DMS79 (cell line): ENCODE measurements around the gene TMEM170B.
"Not testable (repeated sequence)": the region's sequence is repeated elsewhere in the genome, so short reads cannot be mapped to it uniquely, and the experiment has no call there.

Source experiments
- DNase-seq: peaks from one replicate; lab custom pipeline; 2025; lab: John Stamatoyannopoulos, UW

TMEM170B gene

DNA sequence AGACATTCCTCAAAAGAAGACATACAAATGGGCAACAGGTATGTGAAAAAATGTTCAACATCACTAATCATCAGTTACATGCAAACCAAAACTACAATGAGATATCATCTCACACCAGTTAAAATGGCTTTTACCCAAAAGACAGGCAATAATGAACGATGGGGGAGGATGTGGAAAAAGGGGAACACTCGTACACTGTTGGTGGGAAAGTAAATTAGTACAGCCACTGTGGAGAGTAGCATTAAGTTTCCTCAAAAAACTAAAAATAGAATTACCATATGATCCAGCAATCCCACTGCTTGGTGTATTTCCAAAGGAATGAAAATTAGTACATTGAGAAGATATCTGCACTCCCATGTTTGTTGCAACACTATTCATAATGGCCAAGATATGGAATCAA is 8.6 kb upstream of the TMEM170B start:
- DNase-seq, result no peak

DNA sequence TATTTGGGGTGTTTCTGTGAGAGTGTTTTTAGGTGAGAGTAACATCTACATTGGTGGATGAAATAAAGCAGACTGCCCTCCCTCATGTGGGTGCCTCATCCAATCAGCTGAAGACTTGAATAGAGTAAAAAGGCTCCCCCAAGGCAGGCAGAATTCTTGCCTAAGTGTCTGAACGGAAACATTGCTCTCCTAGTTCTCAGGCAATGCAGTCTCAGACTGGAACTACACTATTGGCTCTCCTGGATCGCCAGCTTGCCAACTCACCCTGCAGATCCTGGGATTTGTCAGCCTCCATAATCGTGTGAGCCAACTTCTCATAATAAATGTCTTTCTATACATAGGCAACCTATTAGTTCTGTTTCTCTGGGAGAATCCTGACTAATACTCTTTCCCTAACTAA is 5.5 kb upstream of the TMEM170B start:
- no peak for DNase-seq

DNA sequence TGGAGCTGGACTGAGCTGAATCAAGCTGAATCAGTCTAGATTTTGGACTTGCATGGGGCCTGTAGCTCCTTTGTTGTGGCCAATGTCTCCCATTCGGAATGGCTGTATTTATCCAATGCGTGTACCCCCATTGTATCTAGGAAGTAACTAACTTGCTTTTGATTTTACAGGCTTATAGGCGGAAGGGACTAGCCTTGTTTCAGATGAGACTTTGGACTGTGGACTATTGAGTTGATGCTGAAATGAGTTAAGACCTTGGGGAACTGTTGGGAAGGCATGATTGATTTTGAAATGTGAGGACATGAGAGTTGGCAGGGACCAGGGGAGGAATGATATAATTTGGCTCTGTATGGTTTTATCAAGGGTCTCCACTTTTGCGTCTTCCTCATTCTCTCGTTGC is 3.0 kb upstream of the TMEM170B start:
- DNase-seq, result no peak

DNA sequence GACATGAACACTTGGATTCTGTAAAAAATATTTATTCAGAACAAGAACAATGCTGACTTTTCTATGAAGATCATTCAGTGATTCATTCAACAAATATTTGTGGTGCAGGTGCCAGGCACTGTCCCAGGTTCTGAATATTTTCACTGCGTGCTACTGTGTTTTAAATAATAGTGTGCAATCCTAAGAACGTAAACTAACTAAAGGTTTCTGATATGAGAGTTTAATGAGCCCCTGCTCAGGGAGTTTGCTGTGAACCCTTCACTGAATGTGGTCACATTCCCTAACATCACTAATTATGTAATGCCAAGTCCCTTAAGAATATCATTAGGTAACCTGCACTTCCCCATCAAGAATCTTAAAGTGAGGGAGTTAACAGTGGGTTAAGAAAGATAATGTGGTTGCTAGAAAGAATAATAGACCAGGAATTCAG is 1.7 kb upstream of the TMEM170B start:
- no peak for DNase-seq

DNA sequence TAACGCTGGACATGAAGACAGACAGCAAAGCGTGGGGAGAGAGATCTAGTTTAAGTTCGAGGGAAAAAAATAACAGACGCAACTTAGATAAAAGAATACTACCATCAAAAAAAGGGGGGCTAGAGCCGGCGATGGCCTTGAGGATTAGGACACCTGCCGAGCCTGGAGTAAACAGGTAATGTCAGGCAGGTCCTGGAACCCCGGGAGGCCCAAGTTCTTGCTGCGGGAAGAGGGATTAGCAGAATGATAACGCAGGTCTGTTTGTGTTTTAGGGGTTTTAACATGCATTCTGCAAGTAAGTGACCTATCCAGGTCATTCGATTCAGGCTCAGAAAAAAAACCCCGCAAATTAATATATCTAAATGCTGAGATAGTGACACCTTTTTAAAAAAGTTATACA is 754 bp upstream of the TMEM170B start:
- no peak for DNase-seq

DNA sequence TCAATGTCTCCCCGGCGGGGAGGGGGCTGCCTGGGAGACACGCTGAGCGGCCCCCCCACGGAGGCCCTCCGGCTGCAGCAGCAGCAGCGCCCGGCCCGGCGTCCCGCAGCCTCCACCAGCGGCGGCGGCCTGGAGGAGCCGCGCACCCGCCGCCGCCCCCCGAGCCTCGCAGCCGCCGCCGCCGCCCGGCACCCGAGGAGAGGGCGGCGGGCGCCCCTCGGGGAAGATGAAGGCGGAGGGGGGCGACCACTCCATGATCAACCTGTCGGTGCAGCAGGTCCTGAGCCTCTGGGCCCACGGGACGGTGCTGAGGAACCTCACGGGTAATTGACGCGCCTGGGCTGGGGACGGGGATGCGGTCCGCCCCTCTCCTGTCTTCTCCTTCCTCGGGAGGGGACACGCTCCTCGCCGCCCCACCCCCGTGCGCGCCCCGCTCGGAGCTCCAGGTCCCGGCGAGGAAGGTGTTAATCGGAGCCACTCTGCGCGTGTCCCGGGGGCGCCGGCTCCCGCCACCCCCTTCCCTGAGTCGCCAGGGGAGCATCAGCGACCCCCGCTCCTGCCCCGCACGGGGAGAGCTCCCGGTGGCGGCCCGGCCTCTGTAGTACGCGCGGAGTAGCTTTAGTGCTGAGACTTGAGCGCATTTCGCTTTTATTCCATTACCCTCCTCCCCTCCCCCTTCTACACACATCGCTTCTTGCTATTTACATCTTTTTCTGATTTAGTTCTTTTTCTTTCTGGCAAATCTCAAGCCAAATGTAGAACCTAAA is 686 bp downstream of the TMEM170B start:
- no peak for DNase-seq

DNA sequence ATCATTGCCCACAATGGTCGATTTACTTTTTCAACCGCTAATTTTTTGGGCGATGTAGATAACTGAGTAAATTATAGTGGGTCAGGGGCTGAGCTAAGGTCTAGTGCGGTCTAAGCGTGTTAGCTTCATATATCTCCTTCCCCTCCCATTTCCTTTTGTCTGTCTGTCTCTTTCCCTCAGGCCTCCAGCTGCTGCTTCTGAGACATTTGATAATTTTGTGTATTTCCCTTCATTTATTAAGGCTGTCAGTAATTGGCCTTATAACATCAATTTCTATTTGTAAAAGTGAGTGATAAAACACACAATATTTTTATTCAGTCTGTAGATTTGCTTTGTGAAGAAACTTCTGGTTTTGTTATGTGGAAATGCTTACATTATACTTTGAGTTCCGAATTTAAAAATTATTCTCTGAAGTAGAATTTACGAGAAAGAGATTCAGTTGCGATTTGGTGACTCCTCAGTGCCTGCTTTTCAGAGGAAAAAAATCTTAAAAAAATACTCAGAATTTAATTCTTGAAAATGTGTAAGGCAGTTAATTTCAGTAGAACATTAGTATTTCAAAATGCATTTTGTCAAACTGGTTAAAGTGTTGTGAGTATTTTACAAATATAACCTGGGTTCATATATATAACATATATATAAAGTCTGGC is 1.4 kb downstream of the TMEM170B start:
- DNase-seq, result no peak

DNA sequence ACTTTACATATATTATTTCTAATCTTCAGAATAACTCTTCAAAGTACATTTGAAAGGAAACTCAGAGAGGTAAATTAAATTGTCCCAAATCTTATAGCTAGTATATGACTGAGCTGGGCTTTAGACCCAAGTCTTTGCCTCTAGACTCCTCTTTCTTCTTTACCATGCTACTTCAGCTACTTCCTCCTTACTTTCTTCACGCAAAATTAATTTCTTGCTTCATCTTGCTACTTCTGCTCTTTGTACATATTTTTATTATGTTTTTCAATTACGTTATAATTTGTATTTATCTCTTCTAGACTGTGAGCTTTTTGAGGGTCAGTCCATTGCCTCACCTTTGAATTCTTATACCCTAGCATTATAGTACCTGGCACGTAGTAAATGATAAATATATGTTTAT is 5.3 kb downstream of the TMEM170B start:
- no peak for DNase-seq

DNA sequence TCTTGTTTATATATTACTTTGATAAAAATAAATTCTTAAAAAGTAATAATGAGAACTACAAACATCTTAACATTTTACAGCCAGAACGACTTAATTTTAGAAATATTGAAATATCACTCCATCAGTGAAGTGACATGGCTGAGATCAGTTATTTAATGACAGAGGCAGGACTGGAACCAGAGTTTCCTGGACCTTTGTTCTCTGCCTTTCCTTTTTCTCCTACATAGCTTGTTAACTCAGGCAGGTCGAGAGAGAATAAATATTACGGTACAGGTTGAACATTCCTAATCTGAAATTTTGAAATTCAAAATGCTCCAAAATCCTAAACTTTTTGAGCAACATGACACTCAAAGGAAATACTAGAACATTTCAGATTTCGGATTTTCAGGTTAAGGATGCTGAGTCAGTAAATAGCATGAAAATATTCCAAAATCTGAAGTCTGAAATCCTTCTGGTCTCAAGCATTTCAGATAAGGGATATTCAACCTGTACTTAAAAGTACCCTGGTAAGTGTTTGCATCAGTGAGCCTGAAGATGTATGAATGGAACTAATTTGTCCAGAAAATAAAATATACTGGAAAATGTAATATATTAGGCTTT is 6.5 kb downstream of the TMEM170B start:
- no peak for DNase-seq

DNA sequence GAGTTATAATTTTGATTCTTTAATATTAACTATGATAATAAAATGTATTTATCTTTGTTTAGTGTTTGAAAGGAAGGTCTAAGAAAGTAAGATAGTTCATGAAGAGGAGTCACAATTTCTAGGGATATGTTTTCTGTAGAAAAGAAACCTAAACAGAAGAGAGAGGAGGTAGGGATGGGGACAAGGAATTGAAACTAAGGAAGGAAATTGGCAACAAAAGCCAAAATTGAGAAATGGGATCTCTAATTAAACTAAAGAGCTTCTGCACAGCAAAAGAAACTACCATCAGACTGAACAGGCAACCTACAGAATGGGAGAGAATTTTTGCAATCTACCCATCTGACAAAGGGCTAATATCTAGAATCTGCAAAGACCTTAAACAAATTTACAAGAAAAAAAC is 10.3 kb downstream of the TMEM170B start:
- DNase-seq, result not testable (repeated sequence)

DNA sequence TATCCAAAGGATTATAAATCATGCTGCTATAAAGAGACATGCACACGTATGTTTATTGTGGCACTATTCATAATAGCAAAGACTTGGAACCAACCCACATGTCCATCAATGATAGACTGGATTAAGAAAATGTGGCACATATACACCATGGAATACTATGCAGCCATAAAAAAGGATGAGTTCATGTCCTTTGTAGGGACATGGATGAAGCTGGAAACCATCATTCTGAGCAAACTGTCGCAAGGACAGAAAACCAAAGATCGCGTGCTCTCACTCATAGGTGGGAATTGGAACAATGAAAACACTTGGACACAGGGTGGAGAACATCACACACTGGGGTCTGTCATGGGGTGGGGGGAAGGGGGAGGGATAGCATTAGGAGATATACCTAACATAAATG is 11.0 kb downstream of the TMEM170B start:
- DNase-seq, result not testable (repeated sequence)

DNA sequence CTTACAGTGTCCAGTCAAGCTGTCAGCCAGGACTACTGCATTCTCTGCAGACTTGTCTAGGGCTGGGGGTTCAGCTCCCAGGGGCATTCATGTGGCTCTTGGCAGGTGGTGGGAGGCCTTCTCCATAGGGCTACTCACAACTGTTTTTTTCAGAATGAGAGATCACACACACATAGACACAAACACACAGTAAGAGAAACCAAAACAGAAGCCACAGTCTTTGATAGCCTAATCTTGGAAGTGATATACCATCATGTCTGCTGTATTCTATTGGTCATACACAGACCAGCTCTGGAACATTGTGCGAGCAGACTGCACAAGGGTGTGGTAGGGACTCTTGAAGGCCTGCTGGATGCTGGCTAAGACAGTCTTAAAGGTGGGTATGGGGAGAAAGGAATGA is 13.5 kb downstream of the TMEM170B start:
- DNase-seq, result no peak

DNA sequence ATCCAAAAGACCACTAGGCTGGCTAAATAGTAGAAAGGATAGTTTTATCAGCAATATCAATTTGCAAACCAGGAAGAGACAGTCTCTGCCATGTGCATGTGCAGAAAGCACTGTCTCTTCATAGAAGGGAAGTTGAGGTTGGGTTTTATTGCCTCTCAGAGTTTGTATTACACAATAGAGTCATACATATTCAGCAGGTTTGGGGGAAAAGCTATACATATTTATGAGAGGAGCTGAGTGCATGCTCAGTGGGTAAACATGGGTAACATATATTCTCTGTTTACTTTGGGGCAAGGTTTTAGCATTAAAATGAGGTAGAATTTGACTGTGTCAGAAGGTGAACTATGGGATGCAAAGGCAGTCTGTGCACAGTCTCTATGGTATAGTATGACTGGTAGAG is 14.9 kb downstream of the TMEM170B start:
- no peak for DNase-seq

DNA sequence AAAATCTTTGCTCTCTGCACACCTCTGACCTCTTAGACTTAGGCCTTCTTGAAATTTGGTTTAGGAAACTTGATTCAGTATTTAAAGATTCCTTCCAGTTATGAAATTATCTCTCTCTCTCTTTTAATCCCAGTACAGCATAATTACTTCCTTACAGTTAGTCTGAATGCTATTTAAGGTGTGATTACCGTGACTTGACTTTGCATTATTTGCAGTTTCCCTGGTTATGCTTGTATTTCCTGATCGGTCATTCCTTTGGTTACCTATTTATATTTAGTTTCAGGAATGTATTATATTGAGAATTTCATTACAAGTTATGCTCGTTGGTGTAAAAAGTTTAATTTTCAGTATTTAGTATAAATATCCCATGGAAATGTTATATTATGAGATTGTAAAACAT is 16.3 kb downstream of the TMEM170B start:
- DNase-seq, result no peak

DNA sequence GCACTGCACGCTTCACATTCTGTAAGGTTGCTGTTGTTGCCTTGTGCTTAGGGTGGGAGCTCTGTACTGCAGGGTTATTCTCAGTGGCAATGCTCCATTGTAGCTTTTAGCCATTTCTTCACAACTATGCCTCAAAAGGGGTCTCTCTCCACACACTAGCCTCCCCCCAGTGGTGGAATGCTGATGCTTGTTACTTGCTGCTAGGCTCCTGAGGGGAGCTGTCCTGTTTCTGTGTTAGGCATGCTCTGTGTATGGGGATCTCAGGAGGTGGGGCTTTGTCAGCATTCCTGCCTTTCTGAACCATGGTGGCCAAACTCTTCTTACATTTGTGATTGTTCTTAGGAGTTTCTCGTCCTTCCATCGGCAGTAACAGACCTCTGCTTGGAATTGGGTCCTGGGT is 18.8 kb downstream of the TMEM170B start:
- DNase-seq, result no peak

DNA sequence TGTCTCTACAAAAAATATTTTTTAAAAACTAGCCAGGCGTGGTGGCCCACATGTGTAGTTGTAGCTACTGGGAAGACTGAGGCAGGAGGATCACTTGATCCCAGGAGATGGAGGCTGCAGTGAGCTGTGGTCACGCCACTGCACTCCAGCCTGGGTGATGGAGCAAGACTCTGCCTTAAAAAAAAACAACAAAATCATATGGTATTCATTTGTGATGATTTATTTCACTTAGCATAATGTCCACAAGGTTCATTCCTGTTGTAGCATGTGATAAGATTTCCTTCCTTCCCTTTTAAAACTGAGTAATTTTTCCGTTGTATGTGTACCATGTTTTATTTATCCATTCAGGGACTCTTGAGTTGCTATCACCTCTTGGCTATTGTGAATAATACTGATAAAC is 26.2 kb downstream of the TMEM170B start:
- no peak for DNase-seq

DNA sequence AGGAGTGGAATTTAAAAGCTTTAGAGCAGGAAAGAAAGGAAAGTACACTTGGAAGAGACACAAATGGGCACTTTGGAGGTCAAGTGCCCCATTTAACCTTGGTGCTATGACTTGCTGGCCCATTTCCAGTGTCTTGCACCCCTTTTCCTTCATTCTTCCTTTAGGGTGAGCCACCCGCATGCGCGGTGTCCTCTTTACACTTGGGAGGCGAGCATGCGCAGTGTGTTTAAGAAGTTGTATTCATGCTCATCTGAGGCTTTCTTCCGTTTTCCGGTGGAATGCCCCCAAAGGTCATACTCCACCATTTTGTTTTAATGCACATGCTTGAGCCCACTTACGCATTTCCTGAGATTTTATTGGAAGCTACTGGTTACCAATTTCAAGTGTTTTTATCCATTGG is 29.1 kb downstream of the TMEM170B start:
- DNase-seq, result no peak

DNA sequence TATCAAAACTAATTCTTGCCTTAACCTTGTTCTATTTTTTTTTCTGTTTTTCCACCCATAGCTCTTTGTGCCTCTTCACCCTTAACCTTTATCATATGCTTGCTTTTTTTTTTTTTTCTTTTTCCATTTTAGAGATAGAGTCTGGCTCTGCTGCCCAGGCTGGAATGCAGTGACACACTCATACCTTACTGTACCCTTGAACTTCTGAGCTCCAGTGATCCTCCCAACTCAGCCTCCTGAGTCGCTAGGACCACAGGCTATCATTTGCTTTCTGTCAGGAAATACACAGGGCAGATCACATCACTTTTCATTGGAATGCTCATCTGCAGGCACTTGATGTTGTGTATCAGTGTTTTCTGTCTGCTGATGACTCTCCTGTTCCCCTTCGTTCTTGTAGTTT is 33.5 kb downstream of the TMEM170B start:
- no peak for DNase-seq

DNA sequence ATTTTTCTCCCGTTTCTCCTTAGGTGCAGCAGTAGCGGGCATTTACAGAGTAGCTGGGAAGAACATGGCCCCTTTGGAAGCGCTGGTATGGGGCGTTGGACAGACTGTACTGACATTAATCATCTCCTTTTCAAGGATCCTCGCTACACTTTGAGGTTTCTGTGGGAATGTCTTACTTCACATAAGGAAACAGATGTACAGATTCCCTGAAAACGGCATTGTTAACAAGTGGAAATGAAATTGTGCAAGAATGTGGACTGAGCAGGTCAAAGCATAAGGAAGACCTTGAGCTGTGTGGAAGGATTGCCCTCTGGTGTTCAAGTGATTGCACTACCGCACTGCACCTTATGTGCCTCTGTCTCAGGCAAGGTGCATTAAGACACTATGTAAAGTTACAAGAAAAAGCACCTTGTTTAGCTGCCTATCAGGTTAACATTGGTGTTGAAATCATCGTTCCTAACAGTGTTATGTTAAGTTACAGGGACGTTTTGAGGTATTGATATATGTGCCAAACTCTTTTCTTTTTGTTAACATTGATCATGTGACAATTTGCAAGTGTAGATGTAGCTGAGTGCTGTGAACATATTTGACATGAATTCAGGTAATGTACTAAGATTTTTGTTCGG is 38.0 kb downstream of the TMEM170B start:
- no peak for DNase-seq

DNA sequence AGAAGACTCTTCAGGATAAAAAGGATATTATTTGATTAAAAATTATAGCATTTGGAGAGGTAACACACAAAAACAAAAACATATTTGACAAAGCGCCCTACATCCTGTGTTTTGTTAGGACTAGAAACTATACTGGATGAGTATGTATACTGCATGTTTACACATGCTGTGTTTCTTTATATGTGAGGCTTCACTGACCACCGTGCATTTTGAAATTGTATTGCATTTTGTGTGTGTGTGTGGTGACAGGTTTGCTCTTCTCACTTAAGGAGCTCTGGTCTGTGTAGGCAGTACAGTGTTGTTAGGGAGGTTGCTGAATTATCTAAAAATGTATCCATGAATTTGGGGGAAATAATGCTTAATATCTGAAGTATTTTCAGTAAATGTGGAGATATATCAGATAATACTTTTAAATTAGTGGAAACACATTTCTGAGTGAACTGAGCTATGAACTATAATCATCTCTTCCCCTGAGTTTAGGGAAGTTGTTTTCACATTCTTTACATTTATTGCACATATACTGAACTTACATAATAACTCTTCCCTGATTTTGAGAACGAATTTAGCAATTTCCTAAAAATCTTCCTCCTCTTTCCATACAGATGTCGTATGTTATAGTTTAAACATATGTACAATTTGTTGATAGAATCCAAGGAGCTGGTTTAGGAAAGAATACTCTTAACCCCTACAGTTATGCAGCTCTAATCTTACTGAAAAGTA is 43.3 kb downstream of the TMEM170B start:
- DNase-seq, result no peak

DNA sequence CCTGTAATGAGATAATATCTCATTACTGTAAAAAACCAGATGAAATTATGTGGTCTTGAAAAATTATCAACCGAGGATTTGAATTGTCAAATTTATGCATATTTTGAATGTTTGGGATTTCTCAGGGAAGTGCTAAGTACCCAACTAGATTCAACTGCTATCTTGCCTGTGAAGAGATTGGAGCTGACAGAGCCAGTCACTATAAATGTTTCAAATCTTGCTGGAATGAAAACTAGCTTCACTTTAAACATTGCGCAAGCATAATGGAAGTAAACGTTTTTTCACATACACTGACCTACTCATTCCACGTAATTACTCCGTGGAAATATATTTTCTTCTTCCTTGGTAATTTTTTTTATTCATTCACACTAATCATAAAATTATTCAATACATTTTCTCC is 46.7 kb downstream of the TMEM170B start:
- no peak for DNase-seq

DNA sequence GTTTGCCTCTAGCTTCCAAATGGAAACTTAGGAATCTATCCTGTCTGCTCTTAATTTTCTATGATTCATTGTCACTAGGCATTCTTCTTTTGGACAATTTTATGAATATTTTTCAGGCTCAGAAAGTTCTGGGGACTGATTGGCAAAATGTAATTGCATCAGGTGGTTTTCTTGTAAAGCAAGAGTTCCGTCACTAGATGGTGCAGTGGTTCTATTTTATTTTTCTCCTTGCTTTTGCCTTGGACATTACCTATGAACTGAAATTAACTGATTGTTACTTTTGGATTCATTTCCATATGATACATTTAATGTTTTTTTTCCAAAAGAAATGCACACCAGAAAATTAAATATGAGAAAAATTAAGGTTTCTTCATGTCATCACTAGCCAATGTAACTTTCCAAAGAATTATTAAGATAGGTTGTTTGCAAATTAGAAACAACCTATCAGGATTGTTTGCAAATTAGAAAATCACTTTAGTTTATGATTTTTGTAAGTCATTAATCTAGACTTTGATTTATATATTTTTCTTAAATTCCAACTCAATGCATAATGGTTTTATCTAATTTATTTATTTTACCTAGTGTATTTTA is 48.0 kb downstream of the TMEM170B start:
- no peak for DNase-seq
